Calu3 (cell line): ENCODE measurements around the gene PPEF2. TPM values are rescaled to one million over a fixed set of nuclear protein-coding genes. Genes with fewer than 3 reads are reported as not detected.
"Not testable (repeated sequence)": the region's sequence is repeated elsewhere in the genome, so short reads cannot be mapped to it uniquely, and the experiment has no call there.

ENCODE experiments used
- BruUV-seq: library from RNA; stranded (reverse); fragments of 400-500 nt; replicated peaks from 2 replicates; lab custom pipeline; 2021; lab: Mats Ljungman, UMichigan
- CTCF ChIA-PET: fragments of 300-600 bp; sonication (Branson Sonifier 250); formaldehyde crosslinking; loops from one replicate; lab custom pipeline; 2022; ENCODE audit warnings: antibody characterized with exemption; lab: Charles Lee
- DNase-seq: peaks from one replicate; pipeline ENCODE4 v3.0.0; 2022
- H3K27ac Mint-ChIP-seq: one replicate; pipeline ENCODE4 v1.8.0; 2022; ENCODE audit warnings: mixed read lengths; ENCODE audit not compliant: unreplicated experiment
- H3K27me3 Mint-ChIP-seq: one replicate; pipeline ENCODE4 v1.8.0; 2022; ENCODE audit warnings: mixed read lengths; ENCODE audit not compliant: unreplicated experiment
- H3K36me3 Mint-ChIP-seq: one replicate; pipeline ENCODE4 v1.8.0; 2022; ENCODE audit warnings: mild to moderate bottlenecking, moderate library complexity, mixed read lengths; ENCODE audit not compliant: insufficient read depth, unreplicated experiment
- H3K4me1 Mint-ChIP-seq: one replicate; pipeline ENCODE4 v1.8.0; 2022; ENCODE audit warnings: mild to moderate bottlenecking, low read depth, mixed read lengths; ENCODE audit not compliant: unreplicated experiment
- H3K4me3 Mint-ChIP-seq: one replicate; pipeline ENCODE4 v1.8.0; 2022; ENCODE audit warnings: mild to moderate bottlenecking, low read depth, moderate library complexity, mixed read lengths; ENCODE audit not compliant: unreplicated experiment
- H3K9me3 Mint-ChIP-seq: one replicate; pipeline ENCODE4 v1.8.0; 2022; ENCODE audit warnings: low read depth, mixed read lengths; ENCODE audit not compliant: unreplicated experiment
- intact Hi-C: fragments of 100-400 bp; cut with micrococcal nuclease; formaldehyde crosslinking; loops from one replicate; pipeline ENCODE4 v1.10.0; 2022; ENCODE audit not compliant: unreplicated experiment
- total RNA-seq: library from RNA; stranded (reverse); gene quantifications from 2 replicates; pipeline ENCODE4 v1.2.3, GENCODE V29; 2022
- TF ChIP-seq, protein P1 (sequence below): fragments of 200-600 bp; IDR thresholded peaks from one replicate; pipeline ENCODE4 v1.8.0; 2022; ENCODE audit warnings: antibody characterized with exemption; ENCODE audit not compliant: unreplicated experiment

Gene PPEF2
- total RNA-seq, 1 experiment from 2014 or later: not detected

DNA sequence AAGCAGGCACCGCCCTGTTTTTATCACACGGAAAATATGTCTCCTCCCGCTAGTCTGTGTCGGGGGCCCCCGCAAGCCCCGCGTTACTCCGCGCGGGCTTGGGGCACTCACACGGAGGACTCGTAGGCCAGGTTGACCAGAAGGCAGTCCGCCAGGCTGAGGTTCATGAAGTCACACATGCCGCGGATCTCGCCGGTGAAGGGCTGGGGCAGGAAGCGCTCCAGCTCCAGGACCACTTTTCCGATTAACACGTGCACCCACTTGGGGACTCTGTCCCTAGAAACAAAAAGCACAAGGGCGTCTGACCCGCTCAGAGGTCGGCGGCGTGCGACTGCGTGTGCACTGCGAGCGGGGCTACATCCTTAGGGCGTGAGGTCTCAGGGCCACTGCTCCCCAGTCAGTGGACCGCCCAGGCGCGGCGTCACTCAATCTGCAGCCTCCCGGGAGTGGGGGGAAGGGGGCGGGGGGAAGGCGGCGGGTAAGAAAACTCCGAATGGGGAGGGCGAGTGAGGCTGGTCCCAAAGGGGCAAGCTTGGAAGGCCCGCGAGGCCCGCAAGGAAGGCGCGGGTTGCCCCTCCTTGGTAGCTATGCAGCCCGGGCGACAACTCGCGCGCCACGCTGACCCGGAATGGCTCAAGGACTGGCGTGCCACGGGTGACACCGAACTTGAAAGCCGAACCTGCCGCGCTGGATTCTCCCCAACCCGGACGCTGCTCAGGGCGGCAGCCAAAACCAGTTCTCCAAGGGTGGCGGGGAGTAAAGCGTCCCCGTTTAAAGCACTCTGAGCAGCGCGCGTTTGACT is 37.8 kb upstream of the PPEF2 start:
- H3K36me3 Mint-ChIP-seq: peaks cover 17% of the 10 kb centered on the region
- no peaks in the 10 kb centered on the region for H3K9me3 Mint-ChIP-seq
- peak overlapping the region; percentile 23 for H3K27ac Mint-ChIP-seq
- TF ChIP-seq, protein P1, sequence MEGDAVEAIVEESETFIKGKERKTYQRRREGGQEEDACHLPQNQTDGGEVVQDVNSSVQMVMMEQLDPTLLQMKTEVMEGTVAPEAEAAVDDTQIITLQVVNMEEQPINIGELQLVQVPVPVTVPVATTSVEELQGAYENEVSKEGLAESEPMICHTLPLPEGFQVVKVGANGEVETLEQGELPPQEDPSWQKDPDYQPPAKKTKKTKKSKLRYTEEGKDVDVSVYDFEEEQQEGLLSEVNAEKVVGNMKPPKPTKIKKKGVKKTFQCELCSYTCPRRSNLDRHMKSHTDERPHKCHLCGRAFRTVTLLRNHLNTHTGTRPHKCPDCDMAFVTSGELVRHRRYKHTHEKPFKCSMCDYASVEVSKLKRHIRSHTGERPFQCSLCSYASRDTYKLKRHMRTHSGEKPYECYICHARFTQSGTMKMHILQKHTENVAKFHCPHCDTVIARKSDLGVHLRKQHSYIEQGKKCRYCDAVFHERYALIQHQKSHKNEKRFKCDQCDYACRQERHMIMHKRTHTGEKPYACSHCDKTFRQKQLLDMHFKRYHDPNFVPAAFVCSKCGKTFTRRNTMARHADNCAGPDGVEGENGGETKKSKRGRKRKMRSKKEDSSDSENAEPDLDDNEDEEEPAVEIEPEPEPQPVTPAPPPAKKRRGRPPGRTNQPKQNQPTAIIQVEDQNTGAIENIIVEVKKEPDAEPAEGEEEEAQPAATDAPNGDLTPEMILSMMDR: no peak
- intact Hi-C loops: no loop called here
- H3K27me3 Mint-ChIP-seq: no peaks in the 10 kb centered on the region
- peak overlapping the region; percentile 79 for H3K4me3 Mint-ChIP-seq
- BruUV-seq: no TSS peak
- no peaks in the 10 kb centered on the region for H3K4me1 Mint-ChIP-seq
- CTCF ChIA-PET: no interaction called here
- peak; percentile 36 for DNase-seq

DNA sequence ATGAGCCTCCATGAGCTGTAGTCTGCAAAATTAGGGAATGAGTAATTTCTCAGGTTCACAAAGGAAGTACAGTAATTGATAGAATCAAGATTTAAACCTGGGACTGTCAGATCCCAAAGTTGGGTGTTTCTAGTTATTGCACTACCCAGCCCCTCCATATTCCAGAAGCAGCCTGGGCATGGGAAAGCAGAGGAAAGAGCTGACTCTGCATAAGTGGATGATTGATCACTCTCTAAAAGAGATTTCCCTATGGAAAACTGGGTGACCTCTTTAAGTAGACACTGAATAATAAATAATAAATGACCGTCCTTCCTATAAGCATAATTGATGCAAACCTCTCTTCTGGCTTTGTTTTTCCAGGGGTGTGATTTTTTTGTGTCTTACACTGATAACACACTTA is 33.4 kb upstream of the PPEF2 start:
- H3K9me3 Mint-ChIP-seq: no peaks in the 10 kb centered on the region
- CTCF ChIA-PET: no interaction called here
- BruUV-seq: no TSS peak
- H3K27ac Mint-ChIP-seq: no peak overlapping the region
- H3K36me3 Mint-ChIP-seq: peaks cover 11% of the 10 kb centered on the region
- intact Hi-C loops: no loop called here
- no peak overlapping the region for H3K4me3 Mint-ChIP-seq
- TF ChIP-seq, protein P1: no peak
- DNase-seq: no peak
- H3K4me1 Mint-ChIP-seq: no peaks in the 10 kb centered on the region
- no peaks in the 10 kb centered on the region for H3K27me3 Mint-ChIP-seq

DNA sequence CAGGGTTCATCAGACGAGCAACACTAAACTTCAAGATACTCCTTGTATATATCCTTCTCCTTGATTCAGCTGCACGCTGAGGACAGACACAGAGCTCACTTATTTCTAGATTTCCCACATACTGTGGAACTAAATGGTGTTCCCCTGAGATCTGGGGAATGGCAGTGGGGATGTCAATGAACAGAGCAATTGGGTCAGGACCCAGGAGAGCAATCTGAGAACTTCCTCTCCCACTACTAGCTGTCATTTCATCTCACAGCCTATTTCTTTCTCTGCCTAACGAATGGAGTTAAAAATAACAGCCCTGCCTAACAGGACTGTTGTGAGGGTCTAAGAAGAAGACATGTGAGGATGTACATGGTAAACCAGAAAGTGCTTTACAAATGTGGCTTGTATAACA is 27.9 kb upstream of the PPEF2 start:
- no TSS peak for BruUV-seq
- CTCF ChIA-PET: interaction anchor here (0.5 kb wide), 1 partner anchor 12 kb away, joined by 3 read pairs; no protein-coding TSS in a partner anchor
- H3K27me3 Mint-ChIP-seq: no peaks in the 10 kb centered on the region

DNA sequence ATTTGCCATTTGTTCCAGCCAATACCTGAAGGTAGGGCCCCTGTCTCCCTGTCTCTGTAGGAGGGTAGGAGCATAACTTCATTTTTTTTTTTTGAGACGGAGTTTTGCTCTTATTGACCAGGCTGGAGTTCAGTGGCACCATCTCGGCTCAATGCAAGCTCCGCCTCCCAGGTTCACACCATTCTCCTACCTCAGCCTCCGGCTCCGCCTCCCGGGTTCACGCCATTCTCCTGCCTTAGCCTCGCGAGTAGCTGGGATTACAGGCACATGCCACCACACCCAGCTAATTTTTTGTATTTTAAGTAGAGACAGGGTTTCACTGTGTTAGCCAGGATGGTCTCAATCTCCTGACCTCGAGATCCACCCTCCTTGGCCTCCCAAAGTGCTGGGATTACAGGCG is 22.7 kb upstream of the PPEF2 start:
- BruUV-seq, H3K4me3 Mint-ChIP-seq, DNase-seq, H3K27ac Mint-ChIP-seq, H3K4me1 Mint-ChIP-seq, CTCF ChIA-PET, intact Hi-C loops, H3K36me3 Mint-ChIP-seq, H3K9me3 Mint-ChIP-seq, H3K27me3 Mint-ChIP-seq: not testable (repeated sequence)

More for the DNA sequence above, 27.9 kb upstream of the PPEF2 start:
- DNase-seq: no peak
- no peaks in the 10 kb centered on the region for H3K36me3 Mint-ChIP-seq
- no peak overlapping the region for H3K4me3 Mint-ChIP-seq
- no peak overlapping the region for H3K27ac Mint-ChIP-seq
- TF ChIP-seq, protein P1: no peak
- intact Hi-C loops: no loop called here
- no peaks in the 10 kb centered on the region for H3K4me1 Mint-ChIP-seq
- H3K9me3 Mint-ChIP-seq: no peaks in the 10 kb centered on the region

DNA sequence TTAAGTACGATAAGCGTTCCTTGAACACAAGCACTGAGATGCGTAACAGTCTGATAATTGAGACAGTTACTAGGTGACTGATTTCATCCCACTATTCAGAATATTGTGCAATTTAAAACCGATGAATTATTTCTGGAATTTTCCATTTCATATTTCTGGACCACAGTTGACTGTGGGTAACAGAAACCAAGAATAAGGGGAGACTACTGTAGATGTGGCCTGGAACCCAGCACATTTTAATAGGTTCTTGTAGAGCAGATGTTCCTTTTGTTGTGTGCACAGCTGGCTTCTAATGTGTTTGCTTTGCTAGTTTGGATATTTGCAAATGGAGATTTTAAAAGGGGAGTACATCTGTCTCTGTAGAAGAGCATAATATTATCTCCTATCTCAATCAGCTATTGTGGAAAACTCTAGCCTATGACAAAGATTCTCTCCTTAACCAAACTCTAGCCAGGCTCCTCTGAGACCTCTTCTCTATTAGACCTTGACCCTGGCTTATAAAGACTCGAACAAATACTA is 22.1 kb upstream of the PPEF2 start:
- intact Hi-C loops: no loop called here
- no TSS peak for BruUV-seq
- no peak for DNase-seq
- H3K4me1 Mint-ChIP-seq: no peaks in the 10 kb centered on the region
- no peaks in the 10 kb centered on the region for H3K9me3 Mint-ChIP-seq
- TF ChIP-seq, protein P1: no peak
- H3K4me3 Mint-ChIP-seq: no peak overlapping the region
- H3K27me3 Mint-ChIP-seq: no peaks in the 10 kb centered on the region
- H3K27ac Mint-ChIP-seq: no peak overlapping the region
- H3K36me3 Mint-ChIP-seq: no peaks in the 10 kb centered on the region
- CTCF ChIA-PET: no interaction called here
